ENCODE data around the gene CDC42BPB. TPM values are rescaled to one million over a fixed set of nuclear protein-coding genes. Genes with fewer than 3 reads are reported as not detected.

CDC42BPB gene
- total RNA-seq, 1 experiment from 2014 or later = 96.9 TPM

DNA sequence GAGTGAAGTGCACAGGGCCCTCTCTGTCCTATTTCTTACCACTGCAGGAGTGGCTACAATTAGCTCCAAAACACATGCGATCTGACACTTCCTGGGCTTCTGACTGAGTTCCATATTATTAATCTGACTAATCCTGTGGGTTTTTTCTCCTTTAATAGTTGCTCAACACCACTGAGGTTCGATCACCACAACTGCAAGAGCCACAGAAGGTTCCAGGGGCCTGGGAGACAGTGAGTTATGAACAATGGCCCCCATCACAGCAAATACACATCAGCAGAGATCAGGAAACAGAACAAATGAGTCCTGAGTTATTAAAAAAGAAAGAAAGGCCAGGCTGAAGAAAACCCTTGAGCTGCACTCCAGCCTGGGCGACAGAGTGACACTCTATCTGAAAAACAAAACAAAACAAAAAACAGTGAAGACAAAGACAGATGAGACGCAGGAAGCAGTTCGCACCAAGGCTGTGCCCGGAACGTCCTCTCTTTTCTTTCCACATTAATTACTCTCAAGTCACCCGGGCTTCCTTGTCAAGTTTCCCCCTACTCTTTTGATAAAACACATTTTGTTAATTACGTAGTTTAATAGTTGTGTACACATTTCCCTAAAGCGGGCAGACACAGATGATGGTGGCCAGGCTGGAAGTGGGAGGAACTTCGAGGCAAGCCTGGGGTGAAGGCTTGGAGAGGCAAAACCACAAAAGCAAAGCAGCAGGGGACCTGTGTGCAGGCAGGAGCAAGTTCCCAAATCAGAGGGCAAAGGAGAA lies 42.7 kb downstream of the CDC42BPB start:
- Mint-ChIP-seq H3K27me3 (ENCODE audit: low read depth) (no peaks in the 10 kb centered on the region), H3K4me3 (no peak overlapping the region), H3K9me3 (no peaks in the 10 kb centered on the region), H3K4me1 (peaks cover 29% of the 10 kb centered on the region), H3K36me3 (peaks cover 15% of the 10 kb centered on the region), H3K27ac (peak overlapping the region; percentile 82)
- CTCF ChIA-PET = interaction anchor here (1.0 to 2.1 kb wide), 2 partner anchors 12 to 39 kb away, joined by 3 to 5 read pairs; no protein-coding TSS in a partner anchor
- ATAC-seq = peak; percentile 70
- TF ChIP-seq, protein P1, sequence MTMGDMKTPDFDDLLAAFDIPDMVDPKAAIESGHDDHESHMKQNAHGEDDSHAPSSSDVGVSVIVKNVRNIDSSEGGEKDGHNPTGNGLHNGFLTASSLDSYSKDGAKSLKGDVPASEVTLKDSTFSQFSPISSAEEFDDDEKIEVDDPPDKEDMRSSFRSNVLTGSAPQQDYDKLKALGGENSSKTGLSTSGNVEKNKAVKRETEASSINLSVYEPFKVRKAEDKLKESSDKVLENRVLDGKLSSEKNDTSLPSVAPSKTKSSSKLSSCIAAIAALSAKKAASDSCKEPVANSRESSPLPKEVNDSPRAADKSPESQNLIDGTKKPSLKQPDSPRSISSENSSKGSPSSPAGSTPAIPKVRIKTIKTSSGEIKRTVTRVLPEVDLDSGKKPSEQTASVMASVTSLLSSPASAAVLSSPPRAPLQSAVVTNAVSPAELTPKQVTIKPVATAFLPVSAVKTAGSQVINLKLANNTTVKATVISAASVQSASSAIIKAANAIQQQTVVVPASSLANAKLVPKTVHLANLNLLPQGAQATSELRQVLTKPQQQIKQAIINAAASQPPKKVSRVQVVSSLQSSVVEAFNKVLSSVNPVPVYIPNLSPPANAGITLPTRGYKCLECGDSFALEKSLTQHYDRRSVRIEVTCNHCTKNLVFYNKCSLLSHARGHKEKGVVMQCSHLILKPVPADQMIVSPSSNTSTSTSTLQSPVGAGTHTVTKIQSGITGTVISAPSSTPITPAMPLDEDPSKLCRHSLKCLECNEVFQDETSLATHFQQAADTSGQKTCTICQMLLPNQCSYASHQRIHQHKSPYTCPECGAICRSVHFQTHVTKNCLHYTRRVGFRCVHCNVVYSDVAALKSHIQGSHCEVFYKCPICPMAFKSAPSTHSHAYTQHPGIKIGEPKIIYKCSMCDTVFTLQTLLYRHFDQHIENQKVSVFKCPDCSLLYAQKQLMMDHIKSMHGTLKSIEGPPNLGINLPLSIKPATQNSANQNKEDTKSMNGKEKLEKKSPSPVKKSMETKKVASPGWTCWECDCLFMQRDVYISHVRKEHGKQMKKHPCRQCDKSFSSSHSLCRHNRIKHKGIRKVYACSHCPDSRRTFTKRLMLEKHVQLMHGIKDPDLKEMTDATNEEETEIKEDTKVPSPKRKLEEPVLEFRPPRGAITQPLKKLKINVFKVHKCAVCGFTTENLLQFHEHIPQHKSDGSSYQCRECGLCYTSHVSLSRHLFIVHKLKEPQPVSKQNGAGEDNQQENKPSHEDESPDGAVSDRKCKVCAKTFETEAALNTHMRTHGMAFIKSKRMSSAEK (CRISPR knock-in tag; IDR thresholded peaks at IDR 0.05; ENCODE audit: borderline replicate concordance) = no peak
- TF ChIP-seq EMX1 (CRISPR knock-in tag; IDR thresholded peaks at IDR 0.05) (no peak), E2F4 (CRISPR knock-in tag; IDR thresholded peaks at IDR 0.05; ENCODE audit: borderline replicate concordance, low read depth) (no peak), ETV6 (CRISPR knock-in tag; IDR thresholded peaks at IDR 0.05) (no peak), ELF4 (CRISPR knock-in tag; IDR thresholded peaks at IDR 0.05; ENCODE audit: low read depth) (no peak), ZNF416 (CRISPR knock-in tag; IDR thresholded peaks at IDR 0.05) (no peak), SOX15 (CRISPR knock-in tag; IDR thresholded peaks at IDR 0.05) (no peak), ZNF138 (CRISPR knock-in tag; conservative IDR thresholded peaks at IDR 0.05) (no peak), IRF2 (CRISPR knock-in tag; IDR thresholded peaks at IDR 0.05; ENCODE audit: borderline replicate concordance, low read depth) (no peak), HMGA2 (CRISPR knock-in tag; IDR thresholded peaks at IDR 0.05) (no peak), ATF1 (CRISPR knock-in tag; IDR thresholded peaks at IDR 0.05) (no peak), ZSCAN18 (CRISPR knock-in tag; IDR thresholded peaks at IDR 0.05) (no peak), CREB1 (CRISPR knock-in tag; IDR thresholded peaks at IDR 0.05) (no peak)
- TF ChIP-seq, protein P2, sequence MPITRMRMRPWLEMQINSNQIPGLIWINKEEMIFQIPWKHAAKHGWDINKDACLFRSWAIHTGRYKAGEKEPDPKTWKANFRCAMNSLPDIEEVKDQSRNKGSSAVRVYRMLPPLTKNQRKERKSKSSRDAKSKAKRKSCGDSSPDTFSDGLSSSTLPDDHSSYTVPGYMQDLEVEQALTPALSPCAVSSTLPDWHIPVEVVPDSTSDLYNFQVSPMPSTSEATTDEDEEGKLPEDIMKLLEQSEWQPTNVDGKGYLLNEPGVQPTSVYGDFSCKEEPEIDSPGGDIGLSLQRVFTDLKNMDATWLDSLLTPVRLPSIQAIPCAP (CRISPR knock-in tag; IDR thresholded peaks at IDR 0.05) = no peak
- TF ChIP-seq, protein P3, sequence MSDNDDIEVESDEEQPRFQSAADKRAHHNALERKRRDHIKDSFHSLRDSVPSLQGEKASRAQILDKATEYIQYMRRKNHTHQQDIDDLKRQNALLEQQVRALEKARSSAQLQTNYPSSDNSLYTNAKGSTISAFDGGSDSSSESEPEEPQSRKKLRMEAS (CRISPR knock-in tag; IDR thresholded peaks at IDR 0.05) = no peak
- no peak for DNase-seq (ENCODE audit: low spot score)
- POLR2A ChIA-PET = no interaction called here

DNA sequence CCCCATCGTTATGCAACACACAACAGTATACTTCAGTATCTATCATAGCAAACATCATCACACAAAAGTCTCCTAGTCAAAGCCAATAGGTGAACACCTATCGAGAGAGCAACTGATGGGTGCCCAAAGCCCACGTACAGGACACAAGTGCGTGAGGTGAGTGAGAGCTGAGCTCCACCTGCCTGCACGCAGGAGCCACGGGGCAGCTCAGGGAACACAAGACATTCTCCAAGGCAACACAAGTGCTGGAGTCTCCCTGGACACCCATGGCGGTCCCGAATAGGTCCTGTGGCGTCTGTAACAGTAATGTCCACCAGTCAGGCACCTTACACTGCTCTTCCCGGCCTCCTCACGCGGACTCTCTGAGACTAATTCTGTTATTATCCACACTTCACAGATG lies 44.3 kb downstream of the CDC42BPB start:
- DNase-seq (ENCODE audit: low spot score) (no peak), ATAC-seq (no peak)
- H3K27ac Mint-ChIP-seq = peak overlapping the region; percentile 58; the same call in 1 of the 2 replicates
- POLR2A ChIA-PET = no interaction called here
- H3K4me1 Mint-ChIP-seq = peaks cover 22% of the 10 kb centered on the region
- H3K27me3 Mint-ChIP-seq (ENCODE audit: low read depth) = no peaks in the 10 kb centered on the region
- no peaks in the 10 kb centered on the region for H3K9me3 Mint-ChIP-seq
- no peak overlapping the region for H3K4me3 Mint-ChIP-seq
- CTCF ChIA-PET = no interaction called here
- H3K36me3 Mint-ChIP-seq = peaks cover 23% of the 10 kb centered on the region
- TF ChIP-seq OVOL2 (CRISPR knock-in tag; IDR thresholded peaks at IDR 0.05; ENCODE audit: borderline replicate concordance) = no peak
- TF ChIP-seq ZNF396 (CRISPR knock-in tag; IDR thresholded peaks at IDR 0.05; ENCODE audit: borderline replicate concordance) = no peak
- no peak for TF ChIP-seq HMGA2 (CRISPR knock-in tag; IDR thresholded peaks at IDR 0.05)
- no peak for TF ChIP-seq ZNF219 (CRISPR knock-in tag; IDR thresholded peaks at IDR 0.05; ENCODE audit: borderline replicate concordance)
- TF ChIP-seq, protein P4, sequence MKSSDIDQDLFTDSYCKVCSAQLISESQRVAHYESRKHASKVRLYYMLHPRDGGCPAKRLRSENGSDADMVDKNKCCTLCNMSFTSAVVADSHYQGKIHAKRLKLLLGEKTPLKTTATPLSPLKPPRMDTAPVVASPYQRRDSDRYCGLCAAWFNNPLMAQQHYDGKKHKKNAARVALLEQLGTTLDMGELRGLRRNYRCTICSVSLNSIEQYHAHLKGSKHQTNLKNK (CRISPR knock-in tag; IDR thresholded peaks at IDR 0.05) = no peak
- TF ChIP-seq ZNF423 (CRISPR knock-in tag; IDR thresholded peaks at IDR 0.05) = no peak
- no peak for TF ChIP-seq CREM (CRISPR knock-in tag; IDR thresholded peaks at IDR 0.05)
- TF ChIP-seq, protein P5, sequence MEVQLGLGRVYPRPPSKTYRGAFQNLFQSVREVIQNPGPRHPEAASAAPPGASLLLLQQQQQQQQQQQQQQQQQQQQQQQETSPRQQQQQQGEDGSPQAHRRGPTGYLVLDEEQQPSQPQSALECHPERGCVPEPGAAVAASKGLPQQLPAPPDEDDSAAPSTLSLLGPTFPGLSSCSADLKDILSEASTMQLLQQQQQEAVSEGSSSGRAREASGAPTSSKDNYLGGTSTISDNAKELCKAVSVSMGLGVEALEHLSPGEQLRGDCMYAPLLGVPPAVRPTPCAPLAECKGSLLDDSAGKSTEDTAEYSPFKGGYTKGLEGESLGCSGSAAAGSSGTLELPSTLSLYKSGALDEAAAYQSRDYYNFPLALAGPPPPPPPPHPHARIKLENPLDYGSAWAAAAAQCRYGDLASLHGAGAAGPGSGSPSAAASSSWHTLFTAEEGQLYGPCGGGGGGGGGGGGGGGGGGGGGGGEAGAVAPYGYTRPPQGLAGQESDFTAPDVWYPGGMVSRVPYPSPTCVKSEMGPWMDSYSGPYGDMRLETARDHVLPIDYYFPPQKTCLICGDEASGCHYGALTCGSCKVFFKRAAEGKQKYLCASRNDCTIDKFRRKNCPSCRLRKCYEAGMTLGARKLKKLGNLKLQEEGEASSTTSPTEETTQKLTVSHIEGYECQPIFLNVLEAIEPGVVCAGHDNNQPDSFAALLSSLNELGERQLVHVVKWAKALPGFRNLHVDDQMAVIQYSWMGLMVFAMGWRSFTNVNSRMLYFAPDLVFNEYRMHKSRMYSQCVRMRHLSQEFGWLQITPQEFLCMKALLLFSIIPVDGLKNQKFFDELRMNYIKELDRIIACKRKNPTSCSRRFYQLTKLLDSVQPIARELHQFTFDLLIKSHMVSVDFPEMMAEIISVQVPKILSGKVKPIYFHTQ (CRISPR knock-in tag; IDR thresholded peaks at IDR 0.05) = no peak
- TF ChIP-seq, protein P3 (CRISPR knock-in tag; IDR thresholded peaks at IDR 0.05) = no peak
- TF ChIP-seq, protein P6, sequence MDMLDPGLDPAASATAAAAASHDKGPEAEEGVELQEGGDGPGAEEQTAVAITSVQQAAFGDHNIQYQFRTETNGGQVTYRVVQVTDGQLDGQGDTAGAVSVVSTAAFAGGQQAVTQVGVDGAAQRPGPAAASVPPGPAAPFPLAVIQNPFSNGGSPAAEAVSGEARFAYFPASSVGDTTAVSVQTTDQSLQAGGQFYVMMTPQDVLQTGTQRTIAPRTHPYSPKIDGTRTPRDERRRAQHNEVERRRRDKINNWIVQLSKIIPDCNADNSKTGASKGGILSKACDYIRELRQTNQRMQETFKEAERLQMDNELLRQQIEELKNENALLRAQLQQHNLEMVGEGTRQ (CRISPR knock-in tag; IDR thresholded peaks at IDR 0.05) = no peak

All from WTC11 (cell line).